SU-DHL-6 (cell line): ENCODE data around the gene GCNT3.

Experiments
- H2AFZ ChIP-seq: fragments of 200-600 bp; sonication (generic); 2 replicates; pipeline ENCODE4 v1.6.1; 2014; ENCODE audit warnings: low read depth, mild to moderate bottlenecking, moderate library complexity, mixed read lengths, antibody characterized with exemption, low read length; ENCODE audit not compliant: severe bottlenecking
- H3F3A ChIP-seq: fragments of 200-600 bp; shearing (Covaris generic); 2 replicates; pipeline ENCODE4 v1.6.0; 2016; ENCODE audit warnings: antibody characterized with exemption, mild to moderate bottlenecking; ENCODE audit not compliant: insufficient read depth
- H3K27ac ChIP-seq: fragments of 200-600 bp; sonication (generic); 2 replicates; pipeline ENCODE4 v1.5.1; 2016; ENCODE audit warnings: low read depth, mild to moderate bottlenecking, low read length, moderate library complexity, mixed read lengths
- H3K27me3 ChIP-seq: fragments of 200-600 bp; sonication (generic), shearing (Covaris generic); 2 replicates; pipeline ENCODE4 v1.6.0; 2014; ENCODE audit warnings: mild to moderate bottlenecking, low read length
- H3K36me3 ChIP-seq: fragments of 200-600 bp; sonication (generic); 2 replicates; pipeline ENCODE4 v1.6.1; 2014; ENCODE audit warnings: mild to moderate bottlenecking, low read length, mixed read lengths
- H3K4me2 ChIP-seq: fragments of 300-600, 200-600 bp; shearing (Covaris generic), sonication (generic); 2 replicates; pipeline ENCODE4 v1.6.0; 2014; ENCODE audit warnings: low read length, low read depth, mild to moderate bottlenecking; ENCODE audit not compliant: poor library complexity, severe bottlenecking
- H3K4me3 ChIP-seq: fragments of 200-600 bp; sonication (generic); 2 replicates; pipeline ENCODE4 v1.5.1; 2014; ENCODE audit warnings: antibody characterized with exemption, low read length, mild to moderate bottlenecking, mixed read lengths; ENCODE audit not compliant: insufficient read depth, poor library complexity, severe bottlenecking
- H3K79me2 ChIP-seq: fragments of 200-600 bp; sonication (generic); 2 replicates; pipeline ENCODE4 v1.6.1; 2014; ENCODE audit warnings: mild to moderate bottlenecking, low read length, moderate library complexity; ENCODE audit not compliant: insufficient read depth
- H3K9ac ChIP-seq: fragments of 200-600 bp; sonication (generic); 2 replicates; pipeline ENCODE4 v1.7.0; 2014; ENCODE audit warnings: mild to moderate bottlenecking, low read length
- H3K9me2 ChIP-seq: fragments of 200-600 bp; sonication (generic); replicated peaks from 2 replicates; pipeline ENCODE4 v1.6.1; 2014; ENCODE audit warnings: low read length; ENCODE audit not compliant: insufficient read depth
- H3K9me3 ChIP-seq: fragments of 200-600 bp; sonication (generic); 2 replicates; pipeline ENCODE4 v1.6.1; 2014; ENCODE audit warnings: low read length, mixed read lengths; ENCODE audit not compliant: insufficient read depth
- H4K20me1 ChIP-seq: fragments of 200-600 bp; sonication (generic); 2 replicates; pipeline ENCODE4 v1.6.1; 2014; ENCODE audit warnings: low read depth, mild to moderate bottlenecking, antibody characterized with exemption, low read length, moderate library complexity, mixed read lengths
- EZH2phosphoT487 ChIP-seq: fragments of 200-600 bp; sonication (generic), shearing (Covaris generic); conservative IDR thresholded peaks from 2 replicates; pipeline ENCODE4 v1.6.1; 2018; ENCODE audit warnings: mild to moderate bottlenecking, antibody characterized with exemption, low read length, moderate library complexity, mixed read lengths
- TF ChIP-seq, protein P1 (sequence below): fragments of 200-600 bp; sonication (generic); IDR thresholded peaks from one replicate; pipeline ENCODE4 v1.5.1; 2017; ENCODE audit warnings: antibody characterized with exemption, mild to moderate bottlenecking, low read length, moderate library complexity; ENCODE audit not compliant: insufficient read depth, poor library complexity, severe bottlenecking

GCNT3 gene

DNA sequence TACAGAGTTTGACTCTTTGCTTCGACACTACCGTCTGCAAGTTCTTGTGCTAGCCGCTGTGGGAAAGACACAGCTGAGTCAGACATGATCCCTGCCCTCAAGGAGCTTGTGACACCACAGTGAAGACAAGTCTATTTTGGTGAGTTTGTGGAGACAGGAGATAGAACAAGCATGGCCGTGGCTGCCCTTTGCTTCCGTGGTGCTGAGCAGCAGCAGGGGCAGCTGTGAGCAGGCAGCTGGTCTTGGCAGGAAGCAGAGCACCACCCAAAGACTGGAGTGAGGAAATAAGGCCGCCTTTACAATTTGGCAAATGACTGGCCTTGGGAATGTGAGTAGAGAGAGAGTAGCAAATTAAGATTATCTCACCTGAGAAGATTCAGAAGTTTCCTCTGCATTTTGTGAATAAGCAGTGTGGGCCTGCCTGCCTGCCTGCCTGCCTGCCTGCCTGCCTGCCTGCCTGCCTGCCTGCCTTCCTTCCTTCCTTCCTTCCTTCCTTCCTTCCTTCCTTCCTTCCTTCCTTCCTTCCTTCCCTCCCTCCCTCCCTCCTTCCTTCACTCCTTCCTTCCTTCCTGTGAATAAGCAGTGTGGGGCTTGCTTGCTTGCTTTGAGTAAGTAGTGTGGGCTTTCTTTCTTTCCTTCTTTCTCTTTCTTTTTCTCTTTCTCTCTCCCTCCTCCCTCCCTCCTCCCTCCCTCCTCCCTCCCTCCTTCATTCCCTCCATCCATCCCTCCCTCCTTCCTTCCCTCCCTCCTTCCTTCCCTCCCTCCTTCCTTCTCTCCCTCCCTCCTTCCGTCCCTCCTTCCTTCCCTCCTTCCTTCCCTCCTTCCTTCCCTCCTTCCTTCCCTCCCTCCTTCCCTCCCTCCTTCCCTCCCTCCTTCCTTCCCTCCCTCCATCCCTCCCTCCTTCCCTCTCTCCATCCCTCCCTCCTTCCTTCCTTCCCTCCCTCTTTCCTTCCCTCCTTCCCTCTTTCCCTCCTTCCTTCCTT is 1.6 kb upstream of the GCNT3 start:
- H3K27ac ChIP-seq: no peak overlapping the region
- TF ChIP-seq, protein P1, sequence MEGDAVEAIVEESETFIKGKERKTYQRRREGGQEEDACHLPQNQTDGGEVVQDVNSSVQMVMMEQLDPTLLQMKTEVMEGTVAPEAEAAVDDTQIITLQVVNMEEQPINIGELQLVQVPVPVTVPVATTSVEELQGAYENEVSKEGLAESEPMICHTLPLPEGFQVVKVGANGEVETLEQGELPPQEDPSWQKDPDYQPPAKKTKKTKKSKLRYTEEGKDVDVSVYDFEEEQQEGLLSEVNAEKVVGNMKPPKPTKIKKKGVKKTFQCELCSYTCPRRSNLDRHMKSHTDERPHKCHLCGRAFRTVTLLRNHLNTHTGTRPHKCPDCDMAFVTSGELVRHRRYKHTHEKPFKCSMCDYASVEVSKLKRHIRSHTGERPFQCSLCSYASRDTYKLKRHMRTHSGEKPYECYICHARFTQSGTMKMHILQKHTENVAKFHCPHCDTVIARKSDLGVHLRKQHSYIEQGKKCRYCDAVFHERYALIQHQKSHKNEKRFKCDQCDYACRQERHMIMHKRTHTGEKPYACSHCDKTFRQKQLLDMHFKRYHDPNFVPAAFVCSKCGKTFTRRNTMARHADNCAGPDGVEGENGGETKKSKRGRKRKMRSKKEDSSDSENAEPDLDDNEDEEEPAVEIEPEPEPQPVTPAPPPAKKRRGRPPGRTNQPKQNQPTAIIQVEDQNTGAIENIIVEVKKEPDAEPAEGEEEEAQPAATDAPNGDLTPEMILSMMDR: no peak
- no peak for TF ChIP-seq EZH2phosphoT487

DNA sequence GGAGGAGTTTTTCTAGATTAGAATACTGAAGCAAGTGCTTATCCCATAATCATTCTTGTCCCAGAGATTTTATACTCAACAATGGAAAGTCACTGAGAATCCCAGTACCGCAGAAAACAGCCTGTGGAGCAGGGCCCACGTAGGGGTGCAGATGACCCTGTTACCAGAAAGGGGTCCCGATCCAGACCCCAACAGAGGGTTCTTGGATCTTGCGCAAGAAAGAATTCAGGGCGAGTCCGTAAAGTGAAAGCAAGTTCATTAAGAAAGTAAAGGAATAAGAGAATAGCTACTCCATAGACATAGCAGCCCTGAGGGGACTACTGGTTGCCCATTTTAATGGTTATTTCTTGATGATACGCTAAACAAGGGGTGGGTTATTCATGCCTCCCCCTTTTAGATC is 2.6 kb downstream of the GCNT3 start:
- TF ChIP-seq, protein P1: no peak
- TF ChIP-seq EZH2phosphoT487: no peak
- Histone ChIP-seq H4K20me1 (no peaks in the 10 kb centered on the region), H3K79me2 (no peaks in the 10 kb centered on the region), H3F3A (no peaks in the 10 kb centered on the region), H3K27me3 (no peaks in the 10 kb centered on the region), H3K9me3 (no peaks in the 10 kb centered on the region), H3K9me2 (no peaks in the 10 kb centered on the region), H3K9ac (no peak overlapping the region), H3K36me3 (no peaks in the 10 kb centered on the region), H3K27ac (no peak overlapping the region), H2AFZ (peak overlapping the region; percentile 78), H3K4me2 (no peak overlapping the region), H3K4me3 (no peak overlapping the region)

More for the DNA sequence above, 1.6 kb upstream of the GCNT3 start:
- H3F3A ChIP-seq: no peaks in the 10 kb centered on the region
- no peak overlapping the region for H3K4me3 ChIP-seq
- no peaks in the 10 kb centered on the region for H3K27me3 ChIP-seq
- H3K79me2 ChIP-seq: no peaks in the 10 kb centered on the region
- no peaks in the 10 kb centered on the region for H4K20me1 ChIP-seq
- H3K9me3 ChIP-seq: no peaks in the 10 kb centered on the region
- no peaks in the 10 kb centered on the region for H3K9me2 ChIP-seq
- H3K9ac ChIP-seq: no peak overlapping the region
- no peak overlapping the region for H2AFZ ChIP-seq
- H3K36me3 ChIP-seq: no peaks in the 10 kb centered on the region
- H3K4me2 ChIP-seq: no peak overlapping the region

DNA sequence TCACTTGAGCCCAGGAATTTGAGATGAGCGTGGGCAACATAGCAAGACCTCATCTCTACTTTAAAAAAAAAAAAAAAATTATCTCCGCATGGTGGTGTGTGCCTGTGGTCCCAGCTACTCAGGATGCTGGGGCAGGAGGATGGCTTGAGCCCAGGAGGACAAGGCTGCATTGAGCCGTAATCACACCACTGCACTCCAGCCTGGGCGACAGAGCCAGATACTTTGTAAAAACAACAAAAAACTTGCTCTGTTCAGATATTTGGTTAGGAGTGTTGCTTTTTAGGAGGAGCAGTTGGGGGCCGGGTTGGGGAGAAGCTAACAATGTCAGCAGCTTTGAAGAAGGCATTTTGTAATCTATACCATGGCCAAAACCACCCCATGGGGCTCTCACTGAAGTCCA is 4.1 kb downstream of the GCNT3 start:
- Histone ChIP-seq H3F3A (no peaks in the 10 kb centered on the region), H3K4me3 (no peak overlapping the region), H3K9ac (no peak overlapping the region), H3K27me3 (no peaks in the 10 kb centered on the region), H3K79me2 (no peaks in the 10 kb centered on the region), H2AFZ (peak overlapping the region; percentile 78), H3K9me2 (no peaks in the 10 kb centered on the region), H3K27ac (no peak overlapping the region), H3K36me3 (no peaks in the 10 kb centered on the region), H3K4me2 (no peak overlapping the region), H4K20me1 (no peaks in the 10 kb centered on the region), H3K9me3 (no peaks in the 10 kb centered on the region)
- no peak for TF ChIP-seq EZH2phosphoT487
- TF ChIP-seq, protein P1: no peak
